GM23248 (cell line): ENCODE data around the gene SLC3A2. TPM values are rescaled to one million over a fixed set of nuclear protein-coding genes. Genes with fewer than 3 reads are reported as not detected.

Experiments
- DNase-seq: peaks from one replicate; pipeline ENCODE4 v3.0.0-alpha.2; 2015
- H2AFZ ChIP-seq: fragments of 200-600 bp; sonication (generic); 2 replicates; pipeline ENCODE4 v1.6.1; 2016; ENCODE audit warnings: antibody characterized with exemption
- H3F3A ChIP-seq: fragments of 200-600 bp; sonication (generic); 2 replicates; pipeline ENCODE4 v1.6.1; 2016; ENCODE audit warnings: mild to moderate bottlenecking, antibody characterized with exemption, mixed run types; ENCODE audit not compliant: insufficient read depth
- H3K27ac ChIP-seq: fragments of 200-600 bp; sonication (generic); 2 replicates; pipeline ENCODE4 v1.5.1; 2016; ENCODE audit warnings: mild to moderate bottlenecking
- H3K27me3 ChIP-seq: fragments of 200-600 bp; sonication (generic); replicated peaks from 2 replicates; pipeline ENCODE4 v1.6.1; 2016; ENCODE audit warnings: mild to moderate bottlenecking; ENCODE audit not compliant: insufficient read depth
- H3K36me3 ChIP-seq: fragments of 200-600 bp; sonication (generic); 2 replicates; pipeline ENCODE4 v1.6.1; 2016; ENCODE audit warnings: low read depth, mild to moderate bottlenecking
- H3K4me1 ChIP-seq: fragments of 200-600 bp; sonication (generic); 2 replicates; pipeline ENCODE4 v1.6.1; 2016; ENCODE audit warnings: mild to moderate bottlenecking; ENCODE audit not compliant: insufficient read depth
- H3K4me2 ChIP-seq: fragments of 200-600 bp; sonication (generic); one replicate; pipeline ENCODE4 v1.6.1; 2016; ENCODE audit warnings: mild to moderate bottlenecking; ENCODE audit not compliant: unreplicated experiment
- H3K4me3 ChIP-seq: fragments of 200-600 bp; sonication (generic); 2 replicates; pipeline ENCODE4 v1.5.1; 2016; ENCODE audit warnings: mild to moderate bottlenecking
- H3K79me2 ChIP-seq: fragments of 200-600 bp; sonication (generic); 2 replicates; pipeline ENCODE4 v1.6.1; 2016; ENCODE audit warnings: mild to moderate bottlenecking; ENCODE audit not compliant: insufficient read depth
- H3K9ac ChIP-seq: fragments of 200-600 bp; sonication (generic); 2 replicates; pipeline ENCODE4 v1.6.1; 2016; ENCODE audit warnings: mild to moderate bottlenecking
- H3K9me2 ChIP-seq: fragments of 200-600 bp; sonication (generic); 2 replicates; pipeline ENCODE4 v1.6.1; 2016; ENCODE audit warnings: mixed run types, mild to moderate bottlenecking, moderate library complexity; ENCODE audit not compliant: insufficient read depth
- H3K9me3 ChIP-seq: fragments of 200-600 bp; sonication (generic); one replicate; pipeline ENCODE4 v1.6.1; 2017; ENCODE audit warnings: low read depth
- H4K20me1 ChIP-seq: fragments of 200-600 bp; sonication (generic); 2 replicates; pipeline ENCODE4 v1.6.0; 2016; ENCODE audit not compliant: insufficient read depth
- EZH2 ChIP-seq: fragments of 200-600 bp; sonication (generic); IDR thresholded peaks from 2 replicates; pipeline ENCODE4 v1.6.1; 2018; ENCODE audit warnings: antibody characterized with exemption, mild to moderate bottlenecking; ENCODE audit not compliant: insufficient read depth, poor library complexity, severe bottlenecking
- EZH2phosphoT487 ChIP-seq: fragments of 200-600 bp; sonication (generic); IDR thresholded peaks from 2 replicates; pipeline ENCODE4 v1.6.1; 2018; ENCODE audit warnings: antibody characterized with exemption, moderate library complexity, mild to moderate bottlenecking, low read depth; ENCODE audit not compliant: insufficient read depth
- WGBS, 2 experiments: methylation state at CpG; one replicate each; pipeline ENCODE4 v1.1.6; 2015 to 2017; ENCODE audit warnings: low lambda C conversion rate in 2 of 2, low coverage in 1 of 2; ENCODE audit errors: missing lambda C conversion rate in 2 of 2; 5-methylcytosine and 5-hydroxymethylcytosine counted together
- in situ Hi-C: fragments of 300-500 bp; cut with MboI; formaldehyde crosslinking; loops from 2 replicates; pipeline ENCODE4 v1.15.0; 2020
- polyA plus RNA-seq: library from polyadenylated mRNA; unstranded; fragments of >200 nt; fragmentation: Nextera tagmentation; extraction: Ambion mirVana; gene quantifications from 2 replicates; pipeline ENCODE4 v1.2.1, GENCODE V29; 2016
- total RNA-seq: library from RNA; depleted of rRNA; stranded (reverse); fragments of >200 nt; shearing (Covaris generic); gene quantifications from 2 replicates; pipeline ENCODE4 v1.2.3, GENCODE V29; 2014

The SLC3A2 gene
- total and polyA plus RNA-seq, 2 experiments from 2014 or later = 301 to 310 TPM

GRCh38 chr11:62888406-62888805 is 7.7 kb downstream of the SLC3A2 start:
- Histone ChIP-seq H3K4me3 (no peak overlapping the region), H2AFZ (no peak overlapping the region), H4K20me1 (peaks cover 16% of the 10 kb centered on the region; the same call in 1 of the 2 replicates), H3F3A (peaks cover 73% of the 10 kb centered on the region), H3K27me3 (no peaks in the 10 kb centered on the region), H3K4me2 (no peak overlapping the region), H3K9ac (no peak overlapping the region), H3K4me1 (peaks cover 32% of the 10 kb centered on the region), H3K27ac (peak overlapping the region; percentile 20; the same call in 1 of the 2 replicates), H3K36me3 (peaks cover 57% of the 10 kb centered on the region), H3K9me2 (no peaks in the 10 kb centered on the region), H3K9me3 (no peaks in the 10 kb centered on the region), H3K79me2 (peaks cover 41% of the 10 kb centered on the region)
- 89 to 90% methylated on average over 10 to 14 of the region's 14 CpGs for WGBS, 2 experiments
- in situ Hi-C loops = no loop called here
- no peak for DNase-seq
- TF ChIP-seq EZH2 = no peak
- TF ChIP-seq EZH2phosphoT487 = no peak

DNA sequence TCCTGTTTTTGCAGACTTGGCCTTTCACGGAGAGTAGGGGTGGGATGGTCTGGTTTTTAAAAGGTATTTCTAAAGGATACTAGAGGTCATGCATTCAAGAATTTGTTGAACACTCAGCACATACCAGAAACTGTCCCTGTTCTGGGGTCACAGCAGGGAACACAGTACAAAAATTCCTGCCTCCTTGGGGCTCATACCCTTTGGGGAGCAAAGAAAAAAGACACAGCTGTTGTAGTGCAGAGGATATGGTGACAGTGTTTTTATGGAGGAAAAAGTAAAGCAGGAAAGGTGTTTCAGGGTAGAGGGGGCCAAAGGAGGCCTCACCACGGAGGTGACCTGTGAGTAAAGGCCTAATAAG is 8.4 kb downstream of the SLC3A2 start:
- H3F3A ChIP-seq = peaks cover 66% of the 10 kb centered on the region
- in situ Hi-C loops = no loop called here
- 3 to 14% methylated on average over 2 of the region's 2 CpGs for WGBS, 2 experiments
- no peak overlapping the region for H3K9ac ChIP-seq
- peaks cover 25% of the 10 kb centered on the region for H3K4me1 ChIP-seq
- H2AFZ ChIP-seq = no peak overlapping the region
- no peaks in the 10 kb centered on the region for H3K9me3 ChIP-seq
- H3K79me2 ChIP-seq = peaks cover 34% of the 10 kb centered on the region
- peak overlapping the region; percentile 20 for H3K27ac ChIP-seq
- no peak overlapping the region for H3K4me3 ChIP-seq
- no peaks in the 10 kb centered on the region for H3K27me3 ChIP-seq
- H3K36me3 ChIP-seq = peaks cover 50% of the 10 kb centered on the region
- H3K4me2 ChIP-seq = peak overlapping the region; percentile 3
- DNase-seq = no peak
- no peak for TF ChIP-seq EZH2phosphoT487
- no peak for TF ChIP-seq EZH2
- H3K9me2 ChIP-seq = no peaks in the 10 kb centered on the region
- peaks cover 16% of the 10 kb centered on the region; the same call in 1 of the 2 replicates for H4K20me1 ChIP-seq

DNA sequence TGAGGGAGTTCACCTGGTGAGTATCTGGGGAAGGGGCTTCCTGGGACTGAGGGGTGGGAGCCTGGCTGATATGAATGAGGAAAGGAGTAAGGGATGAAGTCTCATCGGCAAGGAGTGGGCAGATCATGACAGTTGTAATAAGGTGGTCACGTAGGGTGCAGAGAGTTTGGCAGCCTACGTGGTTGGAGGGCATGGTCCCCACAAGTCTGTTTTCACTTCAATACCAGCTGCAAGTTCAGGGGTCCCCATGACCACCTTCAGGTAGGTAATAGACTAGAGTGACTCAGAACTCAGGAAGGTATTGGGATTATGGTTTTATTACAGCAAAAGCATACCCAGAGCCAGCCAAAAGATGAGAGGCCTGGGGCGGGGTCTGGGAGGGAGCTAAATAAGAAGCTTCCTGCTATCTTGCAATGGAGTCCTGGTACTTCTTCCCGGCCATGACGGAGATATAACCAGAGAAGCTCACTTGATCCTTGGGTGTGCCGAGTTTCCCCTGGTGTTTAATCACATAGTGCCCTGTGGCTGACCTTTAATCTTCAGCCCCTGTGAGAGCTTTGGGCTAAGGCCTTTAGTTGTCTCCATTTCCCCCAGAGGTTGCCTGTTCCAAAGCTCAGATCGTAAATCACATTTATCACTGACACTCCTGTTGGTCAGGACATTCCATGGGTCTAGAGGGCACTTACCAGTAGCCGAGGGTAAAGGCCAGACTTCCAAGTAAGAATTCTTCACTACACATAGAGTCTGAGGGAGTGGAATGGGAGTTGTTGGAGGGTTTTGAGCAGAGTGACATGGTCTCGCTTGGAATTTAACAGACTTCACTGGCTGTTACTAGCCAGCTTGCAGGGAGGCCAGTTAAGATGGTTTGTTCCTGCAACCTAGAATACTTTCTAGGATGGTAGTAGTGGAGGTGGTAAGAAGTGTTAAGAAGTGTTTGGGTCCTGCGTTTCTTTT is 9.1 kb downstream of the SLC3A2 start:
- Histone ChIP-seq H3K9me3 (no peaks in the 10 kb centered on the region), H3K79me2 (peaks cover 27% of the 10 kb centered on the region), H3K4me1 (peaks cover 23% of the 10 kb centered on the region), H3K4me2 (peak overlapping the region; percentile 3), H3K9ac (no peak overlapping the region), H2AFZ (no peak overlapping the region), H3K4me3 (no peak overlapping the region), H3K27me3 (no peaks in the 10 kb centered on the region), H4K20me1 (0 out of 2 replicates have a peak, but pooled peaks cover 13% of the 10 kb centered on the region), H3K36me3 (peaks cover 46% of the 10 kb centered on the region), H3K9me2 (no peaks in the 10 kb centered on the region), H3K27ac (peak overlapping the region; percentile 20), H3F3A (peaks cover 62% of the 10 kb centered on the region)
- WGBS, 2 experiments = 58 to 60% methylated on average over 11 of the region's 11 CpGs
- in situ Hi-C loops = no loop called here
- DNase-seq = peak; percentile 33
- TF ChIP-seq EZH2 (no peak), EZH2phosphoT487 (no peak)

DNA sequence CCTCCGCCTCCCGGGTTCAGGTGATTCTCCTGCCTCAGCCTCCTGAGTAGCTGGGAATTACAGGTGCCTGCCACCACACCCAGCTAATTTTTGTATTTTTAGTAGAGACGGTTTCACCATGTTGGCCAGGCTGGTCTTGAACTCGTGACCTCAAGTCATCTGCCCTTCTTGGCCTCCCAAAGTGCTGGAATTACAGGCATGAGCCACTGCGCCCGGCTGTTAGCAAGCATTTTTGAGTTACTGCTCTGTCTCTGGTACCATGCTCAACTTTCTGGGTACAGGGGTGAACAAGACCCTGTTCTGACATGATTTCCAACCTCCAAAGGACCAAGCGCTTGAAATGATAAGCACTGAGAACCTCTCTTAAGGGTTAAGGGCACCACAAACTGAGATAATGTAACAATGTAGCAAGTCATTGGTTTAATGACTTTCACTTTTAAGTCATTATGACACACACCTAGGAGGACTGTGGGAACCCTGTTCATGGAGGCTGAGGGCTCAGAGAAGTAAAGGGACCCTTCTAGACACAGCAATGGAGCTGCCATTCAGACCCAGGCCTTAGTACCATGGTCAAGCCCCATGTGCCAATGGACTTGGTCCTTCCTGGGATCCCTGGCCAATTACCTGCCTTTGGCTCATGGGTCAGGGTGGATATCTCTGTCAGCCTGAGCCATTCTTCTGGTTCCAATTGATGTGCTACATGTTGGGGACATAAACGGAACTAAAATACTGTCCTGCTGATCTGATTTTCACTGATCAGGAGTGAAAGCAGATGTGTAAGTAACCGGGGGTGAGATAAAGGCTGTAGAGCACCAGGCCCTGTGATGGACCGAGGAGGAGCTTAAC is 11.6 kb downstream of the SLC3A2 start:
- no peaks in the 10 kb centered on the region; the same call in 1 of the 2 replicates for H3K4me1 ChIP-seq
- DNase-seq = no peak
- in situ Hi-C loops = no loop called here
- no peak overlapping the region for H3K4me3 ChIP-seq
- H3F3A ChIP-seq = peaks cover 38% of the 10 kb centered on the region
- H4K20me1 ChIP-seq = 0 out of 2 replicates have a peak, but pooled peaks cover under 1% of the 10 kb centered on the region
- peaks cover 20% of the 10 kb centered on the region for H3K36me3 ChIP-seq
- no peaks in the 10 kb centered on the region for H3K27me3 ChIP-seq
- H3K4me2 ChIP-seq = no peak overlapping the region
- no peak overlapping the region for H2AFZ ChIP-seq
- H3K9me2 ChIP-seq = no peaks in the 10 kb centered on the region
- no peak overlapping the region for H3K27ac ChIP-seq
- TF ChIP-seq EZH2phosphoT487 (no peak), EZH2 (no peak)
- peaks cover 2% of the 10 kb centered on the region; the same call in 1 of the 2 replicates for H3K79me2 ChIP-seq
- H3K9me3 ChIP-seq = no peaks in the 10 kb centered on the region
- no peak overlapping the region for H3K9ac ChIP-seq
- 72% methylated on average over 10 of the region's 10 CpGs for WGBS, 2 experiments
